NCI-H345 (cell line): ENCODE data around the gene C19orf47.
A peak's percentile ranks its signal among the peaks of the same experiment; 100 is the strongest.
"Not testable (repeated sequence)": the region's sequence is repeated elsewhere in the genome, so short reads cannot be mapped to it uniquely, and the experiment has no call there.

Experiments used
- DNase-seq: peaks from one replicate; lab custom pipeline; 2025; lab: John Stamatoyannopoulos, UW

C19orf47 gene

DNA sequence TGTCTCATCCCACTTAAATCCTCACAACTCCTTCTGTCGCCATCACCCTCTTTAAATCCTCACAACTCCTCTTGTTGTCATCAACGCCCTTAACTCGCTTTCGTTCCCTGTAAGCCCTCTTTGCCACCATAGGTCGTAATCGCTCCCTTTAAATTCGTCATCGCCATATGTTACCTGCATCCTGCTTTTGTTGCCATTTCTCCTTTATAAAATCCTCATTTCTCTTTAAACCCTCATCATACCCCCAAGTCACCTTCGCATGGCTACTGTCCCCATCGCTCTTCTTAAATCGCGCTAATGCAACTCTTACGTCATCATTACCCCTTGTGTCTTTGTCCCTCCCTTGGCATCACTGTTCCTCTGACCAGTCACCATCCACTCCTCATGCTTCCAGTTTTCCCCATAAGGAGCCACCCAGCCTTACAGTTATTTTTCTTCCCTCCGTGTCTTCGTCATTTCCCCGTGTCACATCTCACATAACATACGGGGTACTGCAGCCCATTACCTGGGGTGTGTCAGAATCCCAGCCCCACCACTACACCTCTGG lies 837 bp upstream of the C19orf47 start:
- DNase-seq = peak; percentile 64

DNA sequence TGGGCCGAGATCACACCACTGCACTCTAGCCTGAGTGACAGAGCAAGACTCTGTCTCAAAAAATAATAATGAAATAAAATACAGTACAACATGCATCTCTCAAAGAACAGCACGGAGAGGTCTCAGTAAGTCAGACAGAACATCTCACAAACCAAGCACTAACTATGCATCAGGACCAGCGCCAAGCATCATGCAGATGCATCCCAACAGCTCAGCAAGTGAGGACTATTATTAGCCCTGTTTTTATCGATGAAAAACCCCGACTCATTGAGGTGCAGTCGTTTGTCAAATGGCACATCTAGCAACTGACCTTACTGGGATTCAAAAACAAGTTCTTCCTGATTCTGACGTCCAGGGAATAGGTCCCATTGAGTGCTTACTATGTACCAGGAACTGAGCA lies 3.8 kb downstream of the C19orf47 start:
- no peak for DNase-seq

DNA sequence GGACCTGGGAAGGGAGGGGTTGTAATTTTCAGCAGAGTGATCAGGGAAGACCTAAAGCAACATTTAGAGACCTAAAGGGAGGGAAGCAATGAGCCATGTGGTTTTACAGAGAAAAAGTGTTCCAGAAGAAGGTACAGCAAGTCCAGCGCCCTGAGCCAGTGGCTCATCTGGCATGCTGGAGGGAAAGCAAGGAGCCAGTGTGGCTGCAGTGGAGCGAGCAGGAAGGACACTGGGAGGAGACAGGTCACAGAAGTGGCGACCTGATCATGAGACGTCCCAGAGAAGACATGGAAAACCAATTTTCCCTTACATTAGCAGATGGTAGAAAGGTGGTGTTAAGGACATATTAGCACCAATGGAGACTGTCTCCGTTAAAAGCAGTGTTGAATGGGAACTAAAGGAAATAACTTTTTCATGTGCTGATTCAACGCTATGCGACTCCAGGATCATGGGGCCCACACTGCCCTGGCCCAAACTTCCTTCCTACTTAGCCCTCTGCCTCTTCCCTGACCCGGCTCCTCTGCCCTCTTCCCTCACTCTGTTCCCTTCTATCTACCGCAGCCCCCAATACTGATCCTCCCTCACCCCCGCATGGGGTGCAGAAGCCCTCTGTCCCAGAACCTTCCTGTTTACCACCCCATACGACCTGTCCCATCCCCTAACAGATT lies 5.4 kb downstream of the C19orf47 start:
- no peak for DNase-seq

DNA sequence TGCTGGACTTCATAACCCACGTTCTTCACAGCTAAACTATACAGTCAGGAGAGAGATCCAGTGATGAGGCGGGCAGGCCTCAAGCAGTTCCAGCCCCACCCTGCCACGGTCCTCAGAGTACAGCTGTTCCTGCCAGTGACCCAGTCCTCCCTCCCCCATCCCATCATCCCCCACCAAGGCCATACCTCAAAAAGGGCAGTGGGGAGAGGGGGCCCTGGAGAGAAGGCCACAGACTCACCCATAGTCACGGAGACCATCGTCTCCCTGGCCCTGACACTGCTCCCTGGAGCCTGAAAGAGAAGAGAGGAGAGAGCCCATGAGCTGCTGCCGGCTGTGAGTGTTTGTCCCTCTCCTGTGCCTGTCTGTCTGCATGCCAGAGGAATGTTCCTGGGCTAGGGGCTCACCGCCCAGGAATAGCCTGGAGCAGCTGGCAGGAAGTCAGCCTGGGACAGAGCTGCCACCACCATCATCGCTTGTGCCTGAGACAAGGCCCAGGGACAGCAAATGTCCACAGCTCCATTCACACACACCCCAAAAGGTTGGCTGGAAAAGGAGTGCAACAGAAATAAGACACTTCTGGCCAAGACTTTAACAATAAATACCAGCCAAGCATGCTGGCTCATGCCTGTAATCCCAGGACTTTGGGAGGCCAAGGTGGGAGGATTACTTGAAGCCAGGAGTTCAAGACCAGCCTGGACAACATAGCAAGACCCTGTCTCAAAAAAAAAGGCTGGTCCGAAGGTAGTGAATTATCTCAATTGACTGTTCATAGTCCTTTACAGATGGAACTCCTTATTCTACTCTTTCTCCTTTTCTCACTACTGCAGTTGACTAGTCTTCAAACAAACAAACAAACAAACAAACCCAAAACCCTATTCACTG lies 6.4 kb downstream of the C19orf47 start:
- no peak for DNase-seq

DNA sequence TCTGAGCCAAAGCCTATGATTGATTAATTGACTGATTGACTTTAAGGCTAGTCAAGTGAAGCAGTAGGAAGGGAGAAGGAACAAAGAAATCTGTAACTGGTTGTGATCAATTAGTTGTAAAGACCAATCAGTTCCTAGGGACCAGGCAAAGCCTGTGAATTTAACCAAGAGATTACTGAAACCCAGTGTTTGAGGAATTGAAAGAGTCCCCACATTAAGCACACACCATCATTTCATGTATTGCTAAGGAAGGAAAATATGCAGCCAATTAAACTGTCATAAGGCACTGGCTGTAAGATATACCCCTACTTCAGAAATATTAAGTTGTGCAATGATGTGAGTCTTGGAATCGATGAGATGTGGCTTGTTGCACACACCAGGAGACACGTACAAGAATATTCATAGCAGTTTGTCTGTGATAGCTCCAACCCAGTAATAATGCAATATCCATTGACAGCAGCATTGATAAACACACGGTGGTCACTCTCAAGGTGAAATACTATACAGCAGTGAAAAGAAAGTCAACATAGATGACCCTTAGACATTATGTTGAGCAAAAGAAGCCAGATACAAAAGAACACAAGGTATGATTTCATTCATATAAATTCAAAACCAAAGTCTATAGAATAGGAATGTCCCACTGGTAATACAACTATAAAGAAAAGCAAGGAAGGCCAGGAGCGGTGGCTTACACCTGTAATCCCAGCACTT lies 9.0 kb downstream of the C19orf47 start:
- DNase-seq = no peak

DNA sequence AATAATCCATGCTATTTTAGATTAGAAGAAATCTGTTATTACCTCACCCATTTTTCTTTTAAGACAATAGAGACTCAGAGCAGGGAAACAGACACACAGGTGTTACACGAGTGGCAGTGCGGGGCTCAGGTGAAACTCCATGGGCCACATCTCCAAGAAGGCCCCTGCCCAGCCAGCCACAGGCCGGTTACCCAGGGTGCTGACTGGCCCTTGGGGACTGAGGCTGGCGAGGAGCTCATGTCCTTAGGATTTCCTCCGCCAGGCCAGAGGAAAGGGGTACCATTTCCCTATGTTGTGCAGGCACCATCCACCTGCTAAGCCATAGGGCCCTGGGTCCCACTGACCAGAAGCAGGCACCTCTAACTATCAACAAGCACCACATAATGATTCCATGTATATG lies 10.6 kb downstream of the C19orf47 start:
- no peak for DNase-seq

DNA sequence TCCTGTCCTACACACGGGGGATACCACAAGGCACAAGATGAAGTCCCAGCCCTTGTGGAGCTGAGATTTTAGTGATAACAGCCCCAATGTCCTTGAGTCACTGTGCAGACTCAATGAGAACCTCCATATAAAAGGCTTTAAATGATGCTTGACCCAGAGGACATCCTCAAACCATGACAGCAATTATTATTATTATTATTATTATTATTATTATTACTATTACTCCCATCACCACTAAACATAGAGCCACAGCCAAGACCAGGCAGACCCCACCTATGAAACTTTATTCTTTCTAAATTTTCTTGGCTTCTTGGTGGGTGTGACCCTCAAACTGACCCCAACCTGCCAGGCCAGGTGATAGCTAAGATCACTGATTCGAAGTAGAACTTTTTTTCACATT lies 11.1 kb downstream of the C19orf47 start:
- DNase-seq = no peak

DNA sequence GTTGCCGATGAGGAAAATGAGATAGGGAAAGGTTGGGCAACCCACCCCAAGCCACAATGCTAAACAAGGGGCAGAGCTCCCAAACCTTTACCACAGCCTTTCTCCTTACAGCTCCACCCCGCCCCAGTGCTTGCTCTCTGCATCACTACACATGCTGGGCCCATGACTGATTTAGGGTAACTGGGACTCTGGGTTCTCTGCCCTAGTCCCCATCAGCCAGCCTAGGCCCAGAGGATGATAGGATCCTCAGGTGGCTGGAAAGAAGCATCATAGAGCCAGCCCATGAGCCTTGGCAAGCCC lies 11.6 kb downstream of the C19orf47 start:
- DNase-seq = no peak

DNA sequence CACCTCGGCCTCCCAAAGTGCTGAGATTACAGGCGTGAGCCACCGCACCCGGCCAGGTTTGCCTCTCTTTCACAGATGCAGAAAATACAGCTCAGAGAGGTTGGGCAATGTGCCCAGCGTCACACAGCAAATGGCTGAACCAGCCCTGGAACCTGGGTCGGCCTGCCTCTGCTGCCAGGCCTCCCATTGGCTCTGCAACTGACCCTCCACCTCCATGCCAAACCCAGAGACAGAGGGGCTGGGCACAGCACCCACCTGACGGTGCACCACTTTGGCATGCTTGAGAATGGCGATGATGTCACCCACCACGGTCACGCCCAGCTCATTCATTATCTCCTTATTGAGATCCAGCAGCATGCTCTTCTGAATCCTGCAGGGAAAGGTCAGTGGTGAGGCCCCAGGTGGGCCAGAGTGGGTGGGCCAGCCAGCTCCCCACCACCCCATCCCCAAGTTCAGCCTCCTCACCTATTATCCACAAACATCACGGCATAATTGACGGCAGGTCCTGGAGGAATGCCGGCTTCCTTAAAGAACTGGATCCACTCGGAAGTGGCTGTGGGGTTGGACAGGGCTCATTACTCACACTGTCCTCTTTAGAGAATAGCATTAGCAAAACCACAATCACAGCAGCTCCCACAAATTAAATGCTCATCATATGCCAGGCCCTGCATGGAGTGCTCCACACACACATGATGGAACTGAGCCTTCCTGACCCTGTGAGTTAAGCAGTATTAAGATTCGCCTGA lies 12.2 kb downstream of the C19orf47 start:
- DNase-seq = no peak

DNA sequence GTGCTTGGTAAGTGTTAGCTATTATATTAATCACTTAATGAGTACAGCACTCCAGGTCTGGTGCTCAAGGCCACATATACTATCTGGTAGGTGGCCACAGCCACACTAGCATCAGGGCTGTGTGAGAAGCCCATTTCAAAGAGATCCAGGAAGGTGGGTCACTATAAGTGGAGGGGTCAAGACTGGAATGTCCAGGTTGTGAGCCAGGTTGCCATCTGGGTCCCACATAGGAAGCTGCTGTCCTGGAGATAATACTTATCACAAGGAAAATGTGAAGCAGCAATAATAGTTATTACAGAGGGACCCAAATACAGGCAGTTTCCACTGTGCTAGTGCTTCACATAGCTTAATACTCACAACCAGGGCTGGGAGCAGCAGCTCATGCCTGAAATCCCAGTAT lies 13.1 kb downstream of the C19orf47 start:
- DNase-seq = no peak

DNA sequence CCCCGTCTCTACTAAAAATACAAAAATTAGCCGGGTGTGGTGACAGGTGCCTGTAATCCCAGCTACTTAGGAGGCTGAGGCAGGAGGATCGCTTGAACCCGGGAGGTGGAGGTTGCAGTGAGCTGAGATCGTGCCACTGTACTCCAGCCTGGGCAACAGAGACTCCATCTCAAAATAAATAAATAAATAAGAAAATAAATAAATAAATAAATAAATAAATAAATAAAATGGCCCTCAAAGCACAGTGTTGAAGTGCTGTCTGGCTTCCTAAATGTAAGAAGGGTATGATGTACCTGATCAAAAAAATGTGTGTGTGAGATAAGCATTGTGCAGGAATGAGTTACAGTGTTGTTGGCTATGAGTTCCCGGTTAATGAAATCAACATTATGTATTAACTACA lies 15.1 kb downstream of the C19orf47 start:
- DNase-seq = not testable (repeated sequence)

DNA sequence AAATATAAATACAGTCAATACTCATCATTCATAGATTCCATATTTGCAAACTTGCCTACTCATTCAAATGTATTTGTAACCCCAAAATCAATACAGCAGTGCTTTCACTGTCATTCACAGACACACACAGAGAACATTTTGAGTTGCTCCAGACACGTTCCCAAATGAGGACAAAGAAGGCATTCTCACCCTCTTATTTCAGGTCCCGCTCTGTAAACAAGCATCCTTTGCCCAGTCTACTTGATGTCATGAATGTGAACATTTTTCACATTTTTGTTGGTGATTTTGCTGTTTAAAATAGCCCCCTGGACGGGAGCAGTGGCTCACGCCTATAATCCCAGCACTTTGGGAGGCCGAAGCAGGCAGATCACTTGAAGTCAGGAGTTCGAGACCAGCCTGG lies 15.5 kb downstream of the C19orf47 start:
- DNase-seq = no peak

DNA sequence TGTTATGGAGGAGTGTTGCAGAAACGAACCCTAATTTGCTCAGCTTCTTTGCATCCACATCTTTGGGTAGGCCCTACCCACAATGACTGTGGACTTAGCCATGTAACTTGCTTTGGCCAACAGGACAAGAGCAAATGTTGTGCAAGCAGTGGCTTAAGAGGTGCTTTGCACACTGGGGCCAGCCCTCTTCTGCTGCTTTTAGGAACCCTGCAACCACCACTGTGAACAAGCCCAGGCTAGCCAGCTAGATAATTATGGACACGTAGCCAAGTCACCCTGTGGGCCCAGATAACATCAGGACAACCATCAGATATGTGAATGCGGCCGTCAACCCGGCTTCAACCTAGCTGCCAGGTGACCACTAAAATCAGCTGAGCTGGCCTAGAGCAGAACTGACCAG lies 17.1 kb downstream of the C19orf47 start:
- DNase-seq = no peak

DNA sequence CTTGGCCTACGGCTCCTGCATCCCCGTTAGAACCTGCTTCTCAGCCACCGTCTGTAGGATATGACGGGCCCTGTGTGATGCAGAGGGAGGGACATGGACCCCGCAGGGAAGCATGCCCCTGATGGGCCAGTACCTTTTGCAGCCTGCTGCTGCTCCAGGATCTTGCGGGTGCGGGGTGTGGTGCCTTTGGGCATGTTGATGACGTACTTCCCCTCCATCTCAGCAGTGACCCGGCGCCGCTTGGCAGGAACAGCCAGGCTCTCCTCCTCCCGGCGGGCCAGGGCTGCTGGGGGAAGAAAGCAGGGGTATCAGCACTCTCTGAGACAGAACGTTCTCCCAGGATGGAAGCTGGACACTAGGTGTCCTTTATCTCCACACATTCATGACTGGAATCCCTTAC lies 22.0 kb downstream of the C19orf47 start:
- DNase-seq = no peak

DNA sequence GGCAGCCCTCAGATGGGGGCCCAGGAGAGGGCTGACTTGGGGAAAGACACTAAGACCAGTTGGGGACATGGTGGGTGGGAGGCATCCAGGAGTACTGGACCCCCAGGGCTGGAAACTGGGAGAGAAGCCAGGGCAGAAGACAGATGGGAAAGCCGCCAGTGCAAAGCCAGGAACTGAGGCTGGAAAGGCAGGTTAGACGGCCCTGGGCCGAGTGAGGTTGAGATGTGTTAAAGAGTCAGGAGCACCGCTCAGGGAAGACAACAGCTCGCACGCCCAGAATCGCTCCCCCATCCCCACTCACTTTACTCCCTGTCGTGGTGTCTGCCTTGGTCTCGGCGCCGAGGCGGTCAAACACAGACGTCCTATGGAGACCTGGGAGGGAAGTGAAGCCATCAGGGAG lies 24.5 kb downstream of the C19orf47 start:
- DNase-seq = no peak

DNA sequence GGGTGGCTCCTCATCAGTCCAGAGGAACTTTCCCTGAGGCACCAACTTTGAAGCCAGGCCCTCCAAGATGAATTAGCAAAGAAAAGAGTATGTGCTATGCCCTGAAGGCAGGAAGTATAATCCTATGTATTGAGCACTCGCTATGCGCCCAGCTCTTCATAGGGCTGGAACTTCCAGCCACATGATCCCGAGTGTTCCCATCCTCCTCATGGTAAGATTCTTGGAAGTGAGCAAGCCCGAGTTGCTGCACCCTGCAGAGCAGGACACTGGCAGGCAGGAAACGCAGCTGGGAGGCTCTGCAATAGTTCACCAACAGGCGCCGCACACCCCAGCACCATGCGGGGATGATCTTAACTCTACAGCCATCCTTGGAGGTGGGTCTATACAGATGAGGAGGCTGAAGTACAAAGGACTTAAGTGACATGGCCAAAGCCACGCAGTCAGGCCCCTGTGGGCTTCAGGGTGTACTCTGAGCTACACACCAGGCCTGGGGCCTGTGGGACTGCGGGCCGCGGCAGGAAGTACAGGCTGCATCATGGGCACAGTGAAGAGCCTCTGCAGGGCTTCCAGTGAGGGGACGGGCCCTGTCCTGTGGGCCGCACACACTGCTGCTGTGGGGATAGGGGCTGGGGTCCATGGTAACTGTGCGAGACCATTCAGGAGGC lies 25.1 kb downstream of the C19orf47 start:
- no peak for DNase-seq

DNA sequence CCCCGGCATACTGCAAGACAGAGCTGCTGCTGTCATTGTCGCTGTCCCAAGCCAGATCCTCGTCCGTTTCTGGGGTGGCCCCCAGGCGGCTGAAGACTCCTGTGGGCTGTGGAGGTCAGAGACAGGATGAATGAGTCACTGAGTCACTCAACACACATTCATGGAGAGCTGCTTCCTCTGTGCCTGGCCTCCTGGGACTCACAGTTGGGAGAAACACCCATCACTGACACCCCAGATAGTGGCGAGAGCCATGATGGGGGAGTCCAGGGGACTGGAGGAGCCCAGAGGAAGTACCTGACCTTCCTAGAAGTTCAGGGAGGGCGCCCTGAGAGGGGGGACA lies 26.0 kb downstream of the C19orf47 start:
- DNase-seq = no peak

DNA sequence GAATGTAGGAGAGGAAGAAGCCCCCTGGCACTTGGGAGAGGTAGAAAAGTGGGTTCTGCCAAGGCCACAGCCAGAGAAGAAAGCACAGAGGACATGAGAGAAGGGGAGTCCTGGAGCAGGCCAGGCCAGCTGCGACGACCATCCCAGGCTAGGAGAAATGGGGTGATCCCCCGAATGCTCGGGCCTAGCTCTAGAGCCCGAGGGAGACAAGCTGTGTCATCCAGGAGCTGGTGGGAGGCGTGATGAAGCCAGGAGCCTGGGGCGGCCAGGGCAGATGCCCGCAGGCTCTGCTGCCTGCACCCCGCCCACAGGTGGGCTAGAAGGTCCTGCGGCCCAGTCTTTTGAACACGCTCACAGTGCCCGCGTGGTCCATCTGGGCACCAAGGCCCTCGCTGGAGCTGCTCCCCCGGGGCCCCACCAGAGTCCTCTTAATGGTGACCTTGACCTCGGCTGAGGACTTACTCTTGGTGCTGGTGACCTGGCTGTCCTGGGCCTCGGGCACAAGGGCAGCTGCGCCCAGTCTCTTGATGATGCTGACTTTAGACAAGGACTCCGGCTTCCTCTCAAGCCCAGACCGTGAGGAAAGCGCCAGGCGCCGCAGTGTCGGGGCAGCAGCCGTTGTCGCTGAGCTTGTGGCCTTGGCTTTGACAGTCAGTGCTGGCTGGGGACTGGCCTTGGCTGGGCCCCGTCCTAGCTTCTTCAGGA lies 26.5 kb downstream of the C19orf47 start:
- DNase-seq = no peak

DNA sequence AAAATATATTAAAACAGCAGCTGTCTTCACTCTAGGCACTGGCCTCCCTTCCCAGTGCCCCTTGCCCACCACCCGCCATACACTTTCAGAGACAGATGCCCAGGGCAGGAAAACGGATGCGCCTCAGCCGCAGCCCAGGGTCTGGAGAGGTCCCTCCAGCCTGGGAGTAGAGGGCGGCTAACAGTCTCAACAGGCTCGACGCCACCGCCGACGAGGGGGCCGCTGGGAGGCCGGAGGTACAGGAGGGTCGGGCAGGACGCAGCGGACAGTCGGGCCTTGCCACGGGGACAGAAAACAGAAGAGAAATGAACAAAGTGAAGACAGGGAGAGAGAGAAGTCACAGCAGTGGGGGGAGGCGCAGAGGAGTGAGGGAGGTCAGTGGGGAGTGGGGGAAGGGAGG lies 27.1 kb downstream of the C19orf47 start:
- no peak for DNase-seq

DNA sequence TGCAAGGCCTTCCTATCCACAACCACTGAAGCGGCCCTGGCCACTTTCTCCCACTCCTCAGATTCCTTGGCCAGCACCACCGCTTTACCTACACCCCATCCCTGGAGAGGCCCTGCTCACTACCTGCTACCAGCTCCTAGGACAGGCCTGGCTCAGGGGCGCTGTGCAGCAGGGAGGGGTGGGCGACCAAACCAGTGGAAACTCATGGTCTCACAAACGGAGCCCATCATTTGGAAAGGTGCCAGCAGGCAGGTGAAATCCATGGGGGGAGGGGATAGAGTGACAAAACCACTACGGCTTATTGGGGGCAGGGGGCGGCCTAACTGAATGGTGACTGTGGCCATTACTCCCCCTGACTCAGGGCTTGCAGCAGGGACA lies 27.6 kb downstream of the C19orf47 start:
- no peak for DNase-seq

DNA sequence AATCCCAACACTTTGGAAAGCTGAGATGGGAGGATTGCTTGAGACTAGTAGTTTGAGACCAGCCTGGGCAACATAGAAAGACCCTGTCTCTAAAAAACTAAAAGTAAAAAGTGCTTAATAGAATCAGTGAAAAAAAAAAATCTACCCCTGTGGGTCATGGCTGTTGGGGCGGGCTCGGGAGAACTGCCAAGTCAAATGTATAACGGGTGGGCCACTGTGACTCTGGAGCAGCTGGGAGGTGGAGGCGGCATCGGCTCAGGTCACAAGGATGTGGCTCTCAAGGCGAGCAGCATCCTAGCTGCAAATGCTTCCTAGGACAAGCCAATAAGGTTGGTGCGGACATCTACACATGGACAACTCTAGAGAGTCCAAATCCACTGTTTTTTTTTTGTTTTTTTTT lies 30.9 kb downstream of the C19orf47 start:
- no peak for DNase-seq
